OCI-LY7 (cell line): Measurements from ENCODE around the gene HJURP.

Experiments used
- EZH2phosphoT487 ChIP-seq: fragments of 200-600 bp; sonication (generic); IDR thresholded peaks from 2 replicates; pipeline ENCODE4 v1.6.1; 2018; ENCODE audit warnings: low read depth, borderline replicate concordance, mild to moderate bottlenecking, mixed run types, antibody characterized with exemption, low read length, moderate library complexity, mixed read lengths
- TF ChIP-seq, protein P1 (sequence below): fragments of 200-600 bp; sonication (generic); conservative IDR thresholded peaks from 2 replicates; pipeline ENCODE4 v1.5.1; 2014; ENCODE audit warnings: mild to moderate bottlenecking, antibody characterized with exemption, low read length, moderate library complexity, mixed read lengths

DNA sequence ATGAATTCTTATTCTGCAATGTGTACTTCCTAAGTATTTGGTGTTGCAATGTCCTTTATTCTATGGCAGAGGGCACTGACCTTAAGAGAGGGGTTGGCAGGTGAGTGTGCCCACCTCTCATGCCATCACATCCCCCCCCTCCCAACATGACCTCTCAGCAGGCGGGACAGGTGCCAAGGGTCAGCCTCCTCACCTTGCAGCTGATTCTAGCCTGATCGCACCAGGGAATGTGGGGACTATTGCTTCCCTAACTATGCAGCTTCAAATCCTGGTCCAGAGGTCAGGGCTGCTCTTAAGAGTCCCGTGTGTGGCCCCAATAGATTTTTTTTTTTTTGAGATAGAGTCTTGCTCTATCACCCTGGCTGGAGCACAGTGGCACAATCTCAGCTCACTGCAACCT, 9.5 kb downstream of the HJURP start:
- TF ChIP-seq, protein P1, sequence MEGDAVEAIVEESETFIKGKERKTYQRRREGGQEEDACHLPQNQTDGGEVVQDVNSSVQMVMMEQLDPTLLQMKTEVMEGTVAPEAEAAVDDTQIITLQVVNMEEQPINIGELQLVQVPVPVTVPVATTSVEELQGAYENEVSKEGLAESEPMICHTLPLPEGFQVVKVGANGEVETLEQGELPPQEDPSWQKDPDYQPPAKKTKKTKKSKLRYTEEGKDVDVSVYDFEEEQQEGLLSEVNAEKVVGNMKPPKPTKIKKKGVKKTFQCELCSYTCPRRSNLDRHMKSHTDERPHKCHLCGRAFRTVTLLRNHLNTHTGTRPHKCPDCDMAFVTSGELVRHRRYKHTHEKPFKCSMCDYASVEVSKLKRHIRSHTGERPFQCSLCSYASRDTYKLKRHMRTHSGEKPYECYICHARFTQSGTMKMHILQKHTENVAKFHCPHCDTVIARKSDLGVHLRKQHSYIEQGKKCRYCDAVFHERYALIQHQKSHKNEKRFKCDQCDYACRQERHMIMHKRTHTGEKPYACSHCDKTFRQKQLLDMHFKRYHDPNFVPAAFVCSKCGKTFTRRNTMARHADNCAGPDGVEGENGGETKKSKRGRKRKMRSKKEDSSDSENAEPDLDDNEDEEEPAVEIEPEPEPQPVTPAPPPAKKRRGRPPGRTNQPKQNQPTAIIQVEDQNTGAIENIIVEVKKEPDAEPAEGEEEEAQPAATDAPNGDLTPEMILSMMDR, result no peak
- TF ChIP-seq EZH2phosphoT487, result no peak
